Cardiac fibroblast (primary cell): ENCODE results near the gene CPEB2.

Experiments
- DNase-seq, 2 donors: peaks; one replicate each; pipeline versions ENCODE4 v3.0.0 to v3.0.0-alpha.2; 2010; ENCODE audit warnings: low read depth in 2 of 2
- H3K4me3 ChIP-seq, 2 donors: replicated peaks in 1 of 2; 1 replicate in 1 of 2; 2 replicates in 1 of 2; pipeline ENCODE4 v1.5.1; 2011; ENCODE audit warnings: low read depth in 2 of 2, low read length in 2 of 2, mild to moderate bottlenecking in 2 of 2, moderate library complexity in 1 of 2
- TF ChIP-seq, protein P1 (sequence below): IDR thresholded peaks from one replicate; pipeline ENCODE4 v1.5.1; 2011; ENCODE audit warnings: low read depth, mild to moderate bottlenecking, low read length, inconsistent platforms

Gene CPEB2

DNA sequence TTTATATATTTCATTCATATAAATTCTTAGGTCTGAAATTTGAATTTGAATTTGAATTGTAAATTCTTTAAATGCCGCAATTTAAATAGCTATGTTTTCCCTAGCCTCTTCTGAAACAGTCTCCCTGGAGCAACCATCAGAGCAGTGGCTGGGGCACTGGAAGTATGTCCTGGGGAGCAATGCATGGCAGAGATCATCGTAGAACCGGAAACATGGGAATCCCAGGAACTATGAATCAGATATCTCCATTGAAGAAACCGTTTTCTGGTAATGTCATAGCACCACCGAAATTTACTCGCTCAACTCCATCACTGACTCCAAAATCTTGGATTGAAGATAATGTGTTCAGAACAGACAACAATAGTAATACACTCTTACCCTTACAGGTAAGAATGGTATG is 4.9 kb downstream of the CPEB2 start:
- no peak for DNase-seq
- H3K4me3 ChIP-seq: peak overlapping the region in 1 of 2 donors; percentile 12
- TF ChIP-seq, protein P1, sequence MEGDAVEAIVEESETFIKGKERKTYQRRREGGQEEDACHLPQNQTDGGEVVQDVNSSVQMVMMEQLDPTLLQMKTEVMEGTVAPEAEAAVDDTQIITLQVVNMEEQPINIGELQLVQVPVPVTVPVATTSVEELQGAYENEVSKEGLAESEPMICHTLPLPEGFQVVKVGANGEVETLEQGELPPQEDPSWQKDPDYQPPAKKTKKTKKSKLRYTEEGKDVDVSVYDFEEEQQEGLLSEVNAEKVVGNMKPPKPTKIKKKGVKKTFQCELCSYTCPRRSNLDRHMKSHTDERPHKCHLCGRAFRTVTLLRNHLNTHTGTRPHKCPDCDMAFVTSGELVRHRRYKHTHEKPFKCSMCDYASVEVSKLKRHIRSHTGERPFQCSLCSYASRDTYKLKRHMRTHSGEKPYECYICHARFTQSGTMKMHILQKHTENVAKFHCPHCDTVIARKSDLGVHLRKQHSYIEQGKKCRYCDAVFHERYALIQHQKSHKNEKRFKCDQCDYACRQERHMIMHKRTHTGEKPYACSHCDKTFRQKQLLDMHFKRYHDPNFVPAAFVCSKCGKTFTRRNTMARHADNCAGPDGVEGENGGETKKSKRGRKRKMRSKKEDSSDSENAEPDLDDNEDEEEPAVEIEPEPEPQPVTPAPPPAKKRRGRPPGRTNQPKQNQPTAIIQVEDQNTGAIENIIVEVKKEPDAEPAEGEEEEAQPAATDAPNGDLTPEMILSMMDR: no peak

DNA sequence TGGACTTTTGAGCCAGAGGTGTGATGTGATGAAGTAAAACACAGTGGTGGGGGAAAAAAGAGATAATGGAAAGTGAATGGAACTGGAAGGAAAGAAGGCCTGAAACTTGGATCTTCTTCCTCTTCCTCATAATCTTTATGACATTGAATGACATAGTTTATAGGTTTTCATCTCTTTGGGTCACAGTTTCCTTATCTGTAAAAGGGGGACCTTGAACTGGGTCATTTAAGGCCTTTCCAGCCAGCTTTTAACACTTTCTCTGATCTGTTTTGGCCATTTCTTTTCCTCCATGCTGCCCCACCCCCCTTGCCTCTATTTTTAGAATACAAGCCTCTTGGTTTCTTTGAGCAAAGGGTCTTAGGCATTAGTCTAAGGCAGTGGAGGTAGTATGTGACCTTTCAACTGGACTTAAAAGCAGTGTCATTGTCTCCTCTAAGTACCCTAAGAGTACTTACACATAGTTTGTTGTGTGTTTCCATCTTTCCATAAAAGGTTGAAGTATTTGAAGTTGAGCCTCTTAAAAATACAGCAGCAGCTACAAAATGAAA is 7.8 kb downstream of the CPEB2 start:
- H3K4me3 ChIP-seq: no peak overlapping the region
- no peak for DNase-seq
- TF ChIP-seq, protein P1: no peak

DNA sequence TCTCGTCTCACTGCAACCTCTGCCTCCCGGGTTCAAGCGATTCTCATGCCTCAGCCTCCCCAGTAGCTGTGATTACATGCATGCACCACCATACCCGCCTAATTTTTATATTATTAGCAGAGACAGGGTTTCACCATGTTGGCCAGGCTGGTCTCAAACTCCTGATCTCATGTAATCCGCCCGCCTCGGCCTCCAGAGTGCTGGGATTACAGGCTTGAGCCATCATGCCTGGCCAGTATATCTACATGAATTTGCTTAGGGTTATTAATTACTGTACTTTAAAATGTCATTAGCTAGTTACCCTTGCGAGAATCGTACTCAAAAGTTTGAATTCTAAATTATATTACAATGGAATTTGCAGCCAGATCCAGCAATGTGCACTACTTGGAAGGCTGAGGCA is 8.9 kb downstream of the CPEB2 start:
- TF ChIP-seq, protein P1: no peak
- no peak for DNase-seq
- H3K4me3 ChIP-seq: no peak overlapping the region

DNA sequence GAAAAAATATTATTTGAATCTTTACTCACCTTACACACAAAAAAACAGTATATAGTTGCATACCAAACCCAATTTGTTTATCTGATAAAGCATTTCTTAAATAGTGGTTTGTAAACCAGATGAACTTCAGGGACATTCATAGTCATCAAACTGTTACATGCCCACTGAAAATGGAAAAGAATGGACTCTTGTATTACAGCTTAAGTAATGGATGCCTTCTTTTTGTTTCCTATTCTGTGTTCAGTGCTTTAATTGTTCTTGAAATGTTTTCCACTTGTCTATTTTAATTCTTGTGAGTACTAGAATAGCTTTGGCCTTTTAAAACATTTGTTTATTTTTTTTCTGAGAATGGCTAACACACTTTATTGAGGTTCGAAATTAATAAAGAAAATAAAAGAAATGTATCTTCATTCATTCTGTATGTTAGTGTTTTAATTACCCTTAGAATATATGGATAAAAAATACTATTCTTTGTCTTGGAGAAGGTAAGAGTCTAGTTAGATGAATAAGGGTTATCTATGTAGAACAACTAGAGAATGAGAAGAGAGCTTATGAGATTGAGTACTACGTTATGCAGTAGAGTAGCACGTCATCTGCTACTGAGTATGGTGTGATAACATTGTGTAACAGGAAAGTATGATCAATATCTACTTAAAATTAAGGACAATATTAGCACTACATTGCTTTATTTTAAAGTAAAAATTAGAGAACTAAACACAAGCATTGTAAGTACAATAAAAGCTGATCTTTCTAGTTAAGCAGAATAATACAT is 9.9 kb downstream of the CPEB2 start:
- TF ChIP-seq, protein P1: no peak
- H3K4me3 ChIP-seq: no peak overlapping the region
- no peak for DNase-seq

DNA sequence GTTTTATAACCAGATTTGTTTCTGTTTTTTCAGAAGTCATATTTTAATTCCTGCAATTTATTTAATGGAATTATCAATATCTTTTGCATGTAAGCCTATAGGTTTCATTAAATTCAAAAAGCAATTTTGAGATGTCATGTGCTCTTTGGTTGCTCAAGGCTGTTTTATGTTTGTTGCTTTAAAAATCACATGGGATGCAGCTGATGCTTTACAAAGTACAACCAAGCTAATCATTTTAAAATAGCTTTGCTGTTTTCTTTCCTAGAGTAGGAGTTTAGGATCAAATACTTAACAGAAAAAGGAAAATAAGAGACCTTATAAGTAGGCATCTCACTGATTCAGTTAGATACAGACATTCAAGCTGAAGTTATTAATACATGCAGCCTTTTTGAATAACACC is 11.3 kb downstream of the CPEB2 start:
- TF ChIP-seq, protein P1: no peak
- no peak for DNase-seq
- no peak overlapping the region for H3K4me3 ChIP-seq

DNA sequence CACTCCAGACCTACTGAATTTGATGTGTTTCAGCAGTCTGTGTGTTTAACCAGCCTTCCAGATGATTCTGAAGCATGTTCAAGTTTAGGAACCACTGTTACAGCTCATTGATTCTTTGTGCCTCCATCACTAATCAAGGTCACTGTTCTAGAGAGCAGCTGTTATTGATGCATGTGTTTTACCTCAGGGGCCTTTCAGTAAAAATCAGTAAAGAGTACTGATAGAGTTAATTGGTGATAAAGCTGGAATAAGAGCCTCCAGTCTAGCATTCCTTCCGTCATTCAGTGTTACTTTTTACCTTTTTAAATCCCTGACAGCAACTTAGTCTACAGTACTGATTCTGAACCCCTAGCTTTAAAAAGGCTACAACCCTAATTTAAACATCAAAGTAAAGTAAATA is 12.9 kb downstream of the CPEB2 start:
- DNase-seq: no peak
- no peak overlapping the region for H3K4me3 ChIP-seq
- TF ChIP-seq, protein P1: no peak

DNA sequence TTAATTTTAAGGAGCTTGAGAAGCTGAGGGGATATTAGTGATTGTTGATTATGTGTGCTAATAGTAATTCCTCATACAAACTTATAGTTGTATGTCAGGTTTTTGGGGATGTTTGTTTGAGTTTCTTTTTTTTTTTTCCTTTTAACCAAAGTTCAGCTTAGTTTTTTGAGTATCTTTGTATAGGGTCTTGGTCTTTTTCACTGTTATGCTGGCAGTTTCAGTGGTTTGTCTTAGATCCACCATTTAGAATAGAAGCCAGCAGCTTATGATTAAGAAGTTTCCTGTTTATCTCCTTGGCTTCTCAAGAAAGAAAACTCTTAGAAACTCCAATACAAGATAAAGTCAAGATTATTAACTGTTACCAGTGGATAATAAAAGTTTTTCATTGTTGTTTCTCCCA is 16.1 kb downstream of the CPEB2 start:
- no peak for DNase-seq

More for the DNA sequence above, 16.1 kb downstream of the CPEB2 start:
- TF ChIP-seq, protein P1: no peak
- H3K4me3 ChIP-seq: no peak overlapping the region
